Smooth muscle cell (in vitro differentiated cells): Measurements from ENCODE around the gene KRT9. TPM values are rescaled to one million over a fixed set of nuclear protein-coding genes. Genes with fewer than 3 reads are reported as not detected.

ENCODE experiments used
- DNase-seq: peaks from one replicate; lab custom pipeline; 2025; ENCODE audit not compliant: unreplicated experiment; lab: John Stamatoyannopoulos, UW
- H2AFZ ChIP-seq: fragments of 200-600 bp; sonication (generic); 2 replicates; pipeline ENCODE4 v1.6.0; 2016; ENCODE audit warnings: antibody characterized with exemption, low read depth, mild to moderate bottlenecking
- H3F3A ChIP-seq: fragments of 200-600 bp; sonication (generic); 2 replicates; pipeline ENCODE4 v1.6.0; 2017; ENCODE audit warnings: antibody characterized with exemption, low read depth
- H3K27ac ChIP-seq: fragments of 200-600 bp; sonication (generic); 2 replicates; pipeline ENCODE4 v1.5.1; 2016; ENCODE audit warnings: low read depth, mild to moderate bottlenecking
- H3K27me3 ChIP-seq: fragments of 200-600 bp; sonication (generic); 2 replicates; pipeline ENCODE4 v1.6.1; 2016; ENCODE audit warnings: low read depth, mild to moderate bottlenecking
- H3K36me3 ChIP-seq: fragments of 200-600 bp; sonication (generic); 2 replicates; pipeline ENCODE4 v1.5.1; 2016; ENCODE audit warnings: low read depth
- H3K4me1 ChIP-seq: fragments of 200-600 bp; sonication (generic); 2 replicates; pipeline ENCODE4 v1.5.1; 2016; ENCODE audit warnings: low read depth
- H3K4me2 ChIP-seq: fragments of 200-600 bp; sonication (generic); 2 replicates; pipeline ENCODE4 v1.6.0; 2016; ENCODE audit warnings: mild to moderate bottlenecking
- H3K4me3 ChIP-seq: fragments of 200-600 bp; sonication (generic); 2 replicates; pipeline ENCODE4 v1.5.1; 2016; ENCODE audit warnings: mild to moderate bottlenecking
- H3K79me2 ChIP-seq: fragments of 200-600 bp; sonication (generic); 2 replicates; pipeline ENCODE4 v1.6.0; 2016; ENCODE audit warnings: low read depth, mild to moderate bottlenecking
- H3K9ac ChIP-seq: fragments of 200-600 bp; sonication (generic); 2 replicates; pipeline ENCODE4 v1.6.0; 2016; ENCODE audit warnings: low read depth
- H3K9me3 ChIP-seq: fragments of 200-600 bp; sonication (generic); replicated peaks from 2 replicates; pipeline ENCODE4 v1.5.1; 2016; ENCODE audit warnings: low read depth
- H4K20me1 ChIP-seq: fragments of 200-600 bp; sonication (generic); 2 replicates; pipeline ENCODE4 v1.6.0; 2016; ENCODE audit warnings: low read depth
- CTCF ChIP-seq: fragments of 200-600 bp; sonication (generic); IDR thresholded peaks from 2 replicates; pipeline ENCODE4 v1.5.1; 2017; ENCODE audit warnings: borderline replicate concordance, mild to moderate bottlenecking, antibody characterized with exemption; ENCODE audit not compliant: insufficient read depth, poor library complexity, severe bottlenecking
- WGBS: methylation state at CpG from one replicate; pipeline ENCODE4 v1.1.7; 2016; ENCODE audit warnings: low lambda C conversion rate; 5-methylcytosine and 5-hydroxymethylcytosine counted together
- polyA plus RNA-seq: library from polyadenylated mRNA; unstranded; fragments of >200 nt; fragmentation: Nextera tagmentation; extraction: Ambion mirVana; gene quantifications from 2 replicates; pipeline ENCODE4 v1.2.1, GENCODE V29; 2016
- total RNA-seq: library from RNA; depleted of rRNA; stranded (reverse); fragments of >200 nt; gene quantifications from 2 replicates; pipeline ENCODE4 v1.2.3, GENCODE V29; 2014

KRT9 gene
- total and polyA plus RNA-seq, 2 experiments from 2014 or later: 0.22 TPM; not detected in 1

DNA sequence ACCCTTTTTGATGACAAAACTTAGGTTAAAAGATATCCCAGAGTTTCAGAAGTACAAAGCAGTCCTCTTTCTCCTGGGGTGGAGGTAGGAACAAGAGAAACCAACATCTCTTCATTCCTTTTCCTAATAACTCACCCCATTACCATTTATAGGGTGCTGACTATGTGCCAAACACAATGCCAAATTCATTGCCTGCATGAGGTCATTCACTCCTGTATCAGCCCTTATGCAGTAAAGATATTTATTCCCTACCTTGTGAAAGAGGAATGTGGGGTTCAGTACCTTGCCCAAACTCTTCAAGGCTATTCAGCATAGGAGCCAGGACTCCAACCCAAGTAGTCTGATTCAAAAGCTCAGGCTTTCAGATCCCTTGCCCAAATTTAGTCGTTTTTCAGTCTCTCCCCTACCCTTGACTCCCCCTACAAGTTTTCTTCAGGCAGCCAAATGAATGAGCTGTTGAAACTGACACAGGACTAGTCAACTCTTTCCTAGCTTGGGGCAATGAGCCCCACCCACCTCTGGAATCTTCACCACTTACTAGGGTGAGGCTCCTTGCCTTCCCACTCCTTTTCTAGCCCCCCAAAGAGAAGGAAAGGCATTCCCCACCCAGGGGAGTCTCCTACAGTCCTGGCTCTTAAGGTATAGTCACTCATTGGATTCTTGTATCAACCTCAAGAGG, 9.0 kb upstream of the KRT9 start:
- H3K9ac ChIP-seq: no peak overlapping the region
- H4K20me1 ChIP-seq: no peaks in the 10 kb centered on the region
- no peak overlapping the region for H3K4me2 ChIP-seq
- DNase-seq: no peak
- no peaks in the 10 kb centered on the region for H3F3A ChIP-seq
- no peaks in the 10 kb centered on the region for H3K4me1 ChIP-seq
- H2AFZ ChIP-seq: no peak overlapping the region
- H3K36me3 ChIP-seq: no peaks in the 10 kb centered on the region
- H3K27ac ChIP-seq: peak overlapping the region; percentile 71
- no peak for TF ChIP-seq CTCF
- WGBS: 52% methylated on average over 1 of the region's 1 CpG
- H3K27me3 ChIP-seq: no peaks in the 10 kb centered on the region
- no peaks in the 10 kb centered on the region for H3K9me3 ChIP-seq
- H3K4me3 ChIP-seq: no peak overlapping the region
- H3K79me2 ChIP-seq: no peaks in the 10 kb centered on the region

DNA sequence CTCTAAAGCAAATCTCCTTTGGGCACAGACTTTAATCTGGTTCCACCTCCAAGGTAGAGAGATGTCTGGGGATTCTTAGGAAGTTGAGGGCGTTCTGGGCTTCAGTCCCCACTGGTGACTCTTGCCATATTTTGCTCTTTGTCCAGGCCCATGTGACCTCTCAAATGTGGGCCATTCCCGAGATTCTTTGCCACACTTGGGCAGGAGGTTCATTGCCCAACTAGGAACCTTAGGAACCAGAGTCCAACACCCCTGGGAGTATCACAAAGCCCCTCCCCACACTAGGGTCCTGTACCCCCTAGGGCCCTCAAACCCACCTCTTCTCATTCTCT, 8.4 kb upstream of the KRT9 start:
- H3K9ac ChIP-seq: no peak overlapping the region
- no peaks in the 10 kb centered on the region for H3K4me1 ChIP-seq
- H3F3A ChIP-seq: no peaks in the 10 kb centered on the region
- H3K9me3 ChIP-seq: no peaks in the 10 kb centered on the region
- H3K27ac ChIP-seq: peak overlapping the region; percentile 71
- H3K79me2 ChIP-seq: no peaks in the 10 kb centered on the region
- no peak overlapping the region for H2AFZ ChIP-seq
- no peak overlapping the region for H3K4me3 ChIP-seq
- no peaks in the 10 kb centered on the region for H3K27me3 ChIP-seq
- no peak overlapping the region for H3K4me2 ChIP-seq
- H3K36me3 ChIP-seq: no peaks in the 10 kb centered on the region
- 93% methylated on average over 2 of the region's 2 CpGs for WGBS
- TF ChIP-seq CTCF: no peak
- H4K20me1 ChIP-seq: no peaks in the 10 kb centered on the region
- no peak for DNase-seq

DNA sequence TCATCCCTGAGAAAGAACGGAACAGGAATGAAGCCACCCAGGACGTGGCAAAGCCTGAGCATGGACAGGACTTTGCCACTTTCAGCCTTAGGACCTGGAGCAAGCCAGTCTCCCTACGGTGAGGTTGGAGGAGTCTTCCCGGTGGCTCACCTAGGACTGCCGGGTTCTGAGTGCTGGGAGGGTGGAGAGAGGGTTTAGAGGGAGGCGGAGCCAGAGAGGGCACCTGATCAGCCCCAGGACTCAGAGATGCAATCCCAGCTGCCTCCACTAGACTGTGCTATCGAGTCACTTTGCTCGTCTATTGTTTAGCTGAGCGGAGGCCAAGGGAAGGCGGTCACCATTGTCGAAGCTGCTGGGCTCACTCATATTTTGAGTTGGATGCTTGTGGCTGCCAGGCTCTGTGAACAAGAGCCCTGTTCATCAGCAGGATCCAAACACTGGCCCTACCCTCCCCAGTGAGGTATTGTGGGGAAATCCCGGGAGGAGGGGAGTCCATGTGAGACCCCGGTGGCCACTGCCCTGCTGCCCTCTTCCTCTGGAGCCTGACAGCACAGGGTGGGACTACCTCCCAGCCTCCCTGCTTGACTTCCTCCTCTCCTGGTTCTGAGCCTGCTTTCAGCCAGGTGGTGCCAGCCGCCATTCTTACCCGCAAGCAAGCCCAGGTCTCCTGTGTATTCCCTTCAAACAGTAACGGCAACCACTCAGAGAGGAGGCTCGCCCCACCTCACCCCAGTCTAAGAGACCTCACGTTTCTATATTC, 7.8 kb upstream of the KRT9 start:
- peak; percentile 47 for DNase-seq
- no peaks in the 10 kb centered on the region for H3K36me3 ChIP-seq
- no peaks in the 10 kb centered on the region for H3K79me2 ChIP-seq
- WGBS: 40% methylated on average over 18 of the region's 18 CpGs
- no peaks in the 10 kb centered on the region for H3K27me3 ChIP-seq
- H3K9ac ChIP-seq: no peak overlapping the region
- no peaks in the 10 kb centered on the region for H3K4me1 ChIP-seq
- H2AFZ ChIP-seq: peak overlapping the region; percentile 60
- peak; percentile 72 for TF ChIP-seq CTCF
- H4K20me1 ChIP-seq: no peaks in the 10 kb centered on the region
- no peaks in the 10 kb centered on the region for H3K9me3 ChIP-seq
- no peaks in the 10 kb centered on the region for H3F3A ChIP-seq
- H3K4me3 ChIP-seq: peak overlapping the region; percentile 13
- peak overlapping the region; percentile 71 for H3K27ac ChIP-seq
- H3K4me2 ChIP-seq: peak overlapping the region; percentile 77
